MV-4-11 (cell line): ENCODE measurements around the gene RNF217.
"Not testable (repeated sequence)": the region's sequence is repeated elsewhere in the genome, so short reads cannot be mapped to it uniquely, and the experiment has no call there.

Experiments
- DNase-seq: peaks from one replicate; lab custom pipeline; 2025; lab: John Stamatoyannopoulos, UW

The RNF217 gene

DNA sequence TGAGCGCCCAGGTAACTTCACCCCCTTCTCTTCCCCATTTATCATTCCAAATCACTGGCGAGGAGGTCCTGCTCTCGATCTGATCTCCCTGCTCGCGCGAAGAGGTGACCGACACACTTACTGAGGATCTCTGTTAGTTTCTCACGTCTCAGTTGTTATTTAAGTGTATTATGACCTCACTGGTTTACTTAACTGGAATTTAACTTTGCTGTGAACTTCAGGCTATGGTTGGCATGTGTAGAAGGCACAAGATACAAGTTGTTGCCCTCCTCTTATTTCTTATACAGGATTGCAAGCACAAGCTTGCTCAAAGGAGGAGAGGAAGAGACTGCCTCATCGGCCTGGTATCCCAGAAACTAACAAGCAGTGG is 1.2 kb downstream of the RNF217 start:
- DNase-seq, result no peak

- DNase-seq, result no peak
Measured at GRCh38 chr6:124963831-124964763, 1.9 kb downstream of the RNF217 start.

DNA sequence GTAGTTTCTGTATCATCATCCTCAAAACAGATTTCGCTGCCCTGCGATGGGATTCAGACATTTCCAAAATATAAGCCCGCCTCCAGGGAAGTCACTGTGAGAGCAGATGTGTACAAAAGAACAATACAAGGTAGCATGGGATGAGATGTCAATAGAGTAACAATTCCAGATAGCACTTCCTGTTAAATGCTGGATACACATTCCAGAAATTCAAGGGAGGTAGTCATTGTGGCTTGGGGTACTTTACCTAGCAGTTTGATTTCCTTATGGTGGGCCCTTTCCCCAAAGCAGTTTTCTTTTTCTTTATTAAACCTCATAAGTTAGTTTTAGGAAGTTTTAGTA is 2.5 kb downstream of the RNF217 start:
- DNase-seq, result no peak

GRCh38 chr6:124965424-124965850 is 3.2 kb downstream of the RNF217 start:
- DNase-seq, result not testable (repeated sequence)

GRCh38 chr6:124967444-124967843 is 5.2 kb downstream of the RNF217 start:
- no peak for DNase-seq

DNA sequence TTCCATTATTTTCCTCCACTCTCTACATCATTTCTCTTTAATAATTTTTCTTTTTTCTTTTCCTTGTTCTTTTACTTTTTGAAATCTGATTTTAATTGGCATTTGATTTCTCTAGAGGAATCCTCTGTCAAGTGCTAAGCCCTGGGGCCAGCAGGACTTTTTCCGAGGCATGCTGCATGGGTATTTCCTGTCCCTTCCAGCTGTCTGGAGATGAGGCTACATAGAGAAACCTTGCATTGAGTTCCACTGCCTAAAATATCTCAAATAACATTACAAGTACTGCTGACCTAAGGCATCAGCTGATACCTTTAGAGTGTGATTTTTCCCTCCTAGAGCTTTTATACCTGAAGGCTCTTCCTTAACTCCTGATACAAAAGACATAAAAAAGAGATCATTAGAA is 6.2 kb downstream of the RNF217 start:
- no peak for DNase-seq

- DNase-seq, result no peak
Measured at GRCh38 chr6:124970243-124970642, 8.0 kb downstream of the RNF217 start.

GRCh38 chr6:124970763-124971162 is 8.5 kb downstream of the RNF217 start:
- DNase-seq, result no peak

DNA sequence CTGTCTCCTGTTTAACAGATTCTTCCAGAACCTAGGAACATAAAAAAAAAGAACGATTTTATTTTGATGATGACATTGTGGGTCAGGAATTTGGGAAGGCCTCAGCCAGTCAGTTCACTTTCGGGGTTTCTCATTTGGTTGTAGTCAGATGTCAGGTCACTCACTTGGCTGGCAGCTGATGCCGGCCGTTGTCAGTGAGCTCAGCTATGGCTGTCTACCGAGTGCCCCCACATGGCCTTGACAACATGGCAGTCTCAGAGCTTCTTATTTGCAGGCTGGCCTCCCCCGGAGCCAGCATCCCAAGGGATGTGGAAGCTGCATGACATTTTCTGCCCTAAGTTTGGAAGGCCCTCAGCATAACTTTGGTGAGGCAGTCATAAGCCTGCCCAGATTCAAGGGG is 11.5 kb downstream of the RNF217 start:
- no peak for DNase-seq

- no peak for DNase-seq
Measured at GRCh38 chr6:124974771-124975377, 12.6 kb downstream of the RNF217 start.

GRCh38 chr6:124977067-124977908 is 15.1 kb downstream of the RNF217 start:
- DNase-seq, result no peak

DNA sequence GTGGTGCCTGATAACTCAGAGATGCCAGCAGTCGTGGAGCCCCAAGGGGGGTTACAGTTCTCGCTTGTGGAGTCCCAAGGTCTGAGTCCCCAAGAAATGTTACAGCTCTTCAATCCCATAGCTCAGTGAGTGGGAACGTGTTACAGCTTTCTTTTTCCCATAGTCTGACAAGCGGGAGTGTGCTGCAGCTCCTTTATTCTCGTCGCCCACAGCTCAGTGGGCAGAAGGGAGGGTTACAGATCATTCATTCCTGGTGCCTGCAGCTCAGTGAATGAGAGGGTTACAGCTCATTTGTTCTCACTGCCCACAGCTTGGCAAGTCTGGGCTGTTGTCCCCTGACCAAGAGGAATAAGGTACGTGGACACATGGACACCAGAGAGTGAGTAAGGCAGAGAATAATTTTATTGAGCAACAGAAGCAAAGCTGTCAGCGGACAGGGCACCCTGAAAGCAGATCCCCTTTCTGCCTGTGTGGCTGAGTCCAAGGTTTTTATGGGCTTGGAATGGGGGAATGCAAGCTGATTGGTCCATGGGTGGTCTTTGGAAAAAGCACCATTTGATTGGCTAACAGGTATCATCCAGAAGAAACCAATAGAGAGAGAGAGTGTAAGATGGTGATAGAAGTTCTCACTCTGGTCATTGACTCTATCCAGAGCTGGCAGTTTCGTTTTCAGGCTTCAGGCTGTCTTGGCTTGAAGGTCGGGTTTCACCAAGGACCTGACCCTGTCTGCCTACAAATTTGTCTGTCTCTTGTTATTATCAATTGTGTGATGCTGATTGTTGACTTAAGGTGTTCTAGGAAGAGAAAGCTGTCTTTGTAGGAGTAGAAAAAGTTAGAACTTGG is 16.4 kb downstream of the RNF217 start:
- DNase-seq, result no peak

- no peak for DNase-seq
Measured at GRCh38 chr6:124979294-124979678, 17.0 kb downstream of the RNF217 start.

- DNase-seq, result no peak
Measured at GRCh38 chr6:124982669-124983068, 20.4 kb downstream of the RNF217 start.

DNA sequence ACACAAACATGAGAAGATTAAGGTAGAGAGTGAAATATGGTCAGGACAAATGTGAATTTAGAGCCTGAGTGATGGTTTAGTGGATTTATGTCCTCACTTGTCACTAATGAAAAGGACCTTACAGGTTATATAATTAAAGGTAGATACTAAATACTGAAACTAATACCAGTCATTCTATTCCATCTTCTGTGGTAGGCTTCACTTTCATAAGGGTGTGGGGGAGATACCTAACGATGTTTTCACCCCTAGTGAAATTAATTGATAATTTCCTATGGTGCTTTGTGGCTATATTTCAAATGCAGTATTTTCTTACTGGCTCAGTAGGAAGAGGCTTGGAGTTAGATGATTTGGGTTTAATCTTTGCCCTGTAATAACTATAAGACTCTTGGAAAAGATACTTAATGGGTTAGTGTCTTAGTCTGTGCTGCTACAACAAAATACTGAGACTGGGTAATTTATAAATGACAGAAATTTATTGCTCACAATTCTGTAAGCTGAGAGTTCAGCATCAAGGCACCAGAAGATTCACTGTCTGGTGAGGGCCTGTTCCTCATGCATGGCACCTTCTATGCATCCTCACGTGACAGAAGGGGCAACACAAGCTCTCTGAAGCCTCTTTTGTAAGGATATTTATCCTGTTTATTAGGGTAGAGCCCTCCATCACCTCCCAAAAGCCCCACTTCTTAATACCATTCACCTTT is 21.3 kb downstream of the RNF217 start:
- DNase-seq, result no peak

GRCh38 chr6:124984668-124985338 is 22.6 kb downstream of the RNF217 start:
- no peak for DNase-seq

- DNase-seq, result no peak
Measured at GRCh38 chr6:124986164-124986563, 23.9 kb downstream of the RNF217 start.

DNA sequence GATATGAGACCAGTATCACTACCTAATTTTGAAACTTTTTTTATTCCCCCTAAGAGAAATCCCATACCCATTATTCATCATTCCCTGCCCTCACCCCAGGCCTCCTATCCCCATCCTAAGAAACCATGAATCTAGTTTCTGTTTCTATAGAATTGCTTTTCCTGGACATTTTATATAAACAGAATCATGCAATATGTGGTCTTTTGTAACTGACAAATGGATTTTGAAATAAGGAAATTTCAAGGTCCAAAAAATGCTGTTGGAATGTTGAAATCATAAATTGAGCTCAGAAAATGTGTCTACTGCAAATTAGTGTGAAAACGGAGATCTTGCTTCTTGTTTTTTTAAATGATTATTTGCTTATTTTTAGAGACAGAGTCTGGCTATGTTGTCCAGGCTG is 25.1 kb downstream of the RNF217 start:
- no peak for DNase-seq

DNA sequence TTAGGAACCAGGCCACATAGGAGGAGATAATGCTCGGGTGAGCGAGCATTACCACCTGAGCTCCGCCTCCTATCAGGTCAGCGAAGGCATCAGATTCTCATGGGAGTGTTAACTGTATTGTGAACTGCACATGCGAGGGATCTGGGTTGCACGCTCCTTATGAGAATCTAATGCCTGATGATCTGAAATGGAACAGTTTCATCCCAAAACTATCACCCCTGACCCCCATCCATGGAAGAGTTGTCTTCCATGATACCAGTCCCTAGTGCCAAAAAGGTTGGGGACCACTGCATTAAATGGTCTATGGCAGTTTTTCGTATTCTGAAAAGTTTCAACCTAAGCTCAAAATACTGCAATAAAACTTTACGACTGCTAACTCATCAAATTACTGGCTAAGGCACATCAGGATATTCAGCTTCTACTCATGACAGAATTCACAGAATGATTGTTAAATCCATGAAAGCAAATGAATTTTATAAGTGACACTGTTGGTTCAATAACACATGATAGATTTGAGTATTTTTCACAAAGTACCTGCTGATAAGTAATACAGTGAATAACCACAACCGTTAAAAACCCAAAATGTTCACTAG is 25.9 kb downstream of the RNF217 start:
- DNase-seq, result no peak
